Activated CD4-positive, CD25-positive, alpha-beta regulatory T cell treated with anti-CD3 and anti-CD28 coated beads, Interleukin-2, amount 50 U/mL, for 72 hours (primary cell): Measurements from ENCODE around the gene STARD10.

Source experiments
- DNase-seq: peaks from one replicate; pipeline ENCODE4 v3.0.0; 2021

STARD10 gene

DNA sequence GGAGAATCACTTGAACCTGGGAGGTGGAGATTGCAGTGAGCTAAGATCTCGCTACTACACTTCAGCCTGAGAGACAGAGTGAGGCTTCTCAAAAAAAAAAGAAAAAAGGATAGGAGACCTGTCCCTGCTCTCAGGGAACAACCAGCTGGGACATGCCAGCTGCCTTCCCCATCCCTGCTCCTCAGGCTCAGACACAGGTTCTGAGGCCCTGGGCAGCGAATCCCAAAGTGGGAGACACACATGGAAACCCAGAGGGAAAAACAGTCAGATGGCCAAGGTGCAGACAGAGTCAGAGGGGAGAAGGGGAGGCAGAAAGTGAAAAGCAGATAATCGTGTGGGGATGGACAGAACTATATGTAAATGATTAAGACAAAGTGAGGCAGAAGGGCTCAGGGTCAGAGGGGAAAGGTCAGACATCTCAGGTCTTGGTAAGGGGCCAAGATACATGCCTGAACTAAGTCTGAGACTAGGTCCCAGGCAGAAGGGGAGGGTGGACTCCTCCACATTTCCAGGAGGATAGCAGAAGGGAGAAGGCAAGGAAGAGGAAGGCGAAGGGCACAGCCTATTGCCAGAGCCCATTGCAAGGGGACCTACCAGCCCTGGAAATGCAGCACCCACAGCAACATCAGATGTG lies 14.2 kb downstream of the STARD10 start:
- no peak for DNase-seq

DNA sequence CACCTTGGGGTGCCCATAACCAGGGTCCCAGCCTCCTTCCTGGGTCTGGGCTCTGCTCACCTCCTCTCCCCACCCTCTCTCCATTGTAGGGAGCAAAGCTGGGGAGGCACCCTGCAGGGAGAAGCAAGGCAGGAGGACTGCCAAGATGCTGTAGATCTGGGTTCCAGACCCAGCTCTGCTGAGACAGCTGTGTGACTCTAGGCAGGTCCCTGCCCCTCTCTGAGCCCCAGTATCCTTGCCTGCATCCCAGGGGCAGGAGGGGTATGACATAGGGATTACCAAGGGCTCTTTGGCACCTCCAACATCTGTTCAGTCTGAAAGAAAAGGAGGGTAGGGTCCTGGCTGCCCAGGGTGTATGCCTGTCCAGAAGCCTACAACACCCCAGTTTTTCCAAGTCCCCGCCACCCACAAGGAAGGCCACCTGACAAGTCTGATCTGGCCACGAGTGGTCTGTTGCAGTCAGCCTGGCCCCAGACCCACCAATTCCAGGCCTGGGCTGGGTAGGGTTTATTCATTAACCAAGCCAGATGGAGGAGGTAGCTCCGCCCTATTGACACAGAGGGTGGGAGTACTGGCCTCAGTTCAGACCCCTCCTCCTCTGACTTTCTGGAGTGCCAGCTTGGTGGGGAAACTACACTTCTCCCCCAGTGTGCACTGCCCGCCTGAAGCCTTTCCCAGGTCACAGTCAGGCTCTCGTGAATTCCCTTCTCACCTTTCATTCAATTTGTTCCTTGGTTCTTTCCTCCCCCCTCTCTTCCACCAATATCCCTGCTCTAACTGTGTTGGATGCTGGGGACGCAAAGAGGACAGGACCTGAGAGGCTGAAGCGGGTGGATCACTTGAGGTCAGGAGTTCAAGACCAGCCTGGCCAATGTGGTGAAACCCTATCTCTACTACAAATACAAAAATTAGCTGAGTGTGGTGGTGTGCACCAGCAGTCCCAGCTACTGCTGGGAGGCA lies 15.0 kb downstream of the STARD10 start:
- no peak for DNase-seq

DNA sequence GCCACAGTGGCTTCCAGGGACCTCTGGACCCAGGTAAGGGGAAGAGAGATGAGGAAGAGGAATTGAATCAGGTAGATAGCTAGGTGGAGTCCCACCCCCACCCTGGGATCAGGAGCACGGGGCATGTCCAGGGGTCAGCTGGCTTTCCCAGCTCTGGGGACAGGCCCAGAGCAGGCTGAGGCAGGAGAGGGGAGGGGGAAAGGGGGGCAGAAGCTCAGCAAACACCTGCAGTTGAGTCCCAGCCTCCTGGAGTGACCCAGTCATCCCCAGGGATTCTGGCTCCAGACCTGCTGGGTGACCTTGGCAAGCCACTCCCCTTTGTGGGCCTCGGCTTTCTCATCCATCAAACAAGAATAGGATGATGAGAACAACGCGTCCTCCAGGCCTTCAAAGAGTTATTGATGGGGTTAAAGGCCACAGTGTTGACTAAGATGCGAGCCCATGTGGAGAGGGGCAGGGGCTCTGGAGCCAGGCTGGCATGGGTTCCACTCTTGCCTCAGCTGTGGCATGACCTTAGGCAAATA lies 16.0 kb downstream of the STARD10 start:
- no peak for DNase-seq

DNA sequence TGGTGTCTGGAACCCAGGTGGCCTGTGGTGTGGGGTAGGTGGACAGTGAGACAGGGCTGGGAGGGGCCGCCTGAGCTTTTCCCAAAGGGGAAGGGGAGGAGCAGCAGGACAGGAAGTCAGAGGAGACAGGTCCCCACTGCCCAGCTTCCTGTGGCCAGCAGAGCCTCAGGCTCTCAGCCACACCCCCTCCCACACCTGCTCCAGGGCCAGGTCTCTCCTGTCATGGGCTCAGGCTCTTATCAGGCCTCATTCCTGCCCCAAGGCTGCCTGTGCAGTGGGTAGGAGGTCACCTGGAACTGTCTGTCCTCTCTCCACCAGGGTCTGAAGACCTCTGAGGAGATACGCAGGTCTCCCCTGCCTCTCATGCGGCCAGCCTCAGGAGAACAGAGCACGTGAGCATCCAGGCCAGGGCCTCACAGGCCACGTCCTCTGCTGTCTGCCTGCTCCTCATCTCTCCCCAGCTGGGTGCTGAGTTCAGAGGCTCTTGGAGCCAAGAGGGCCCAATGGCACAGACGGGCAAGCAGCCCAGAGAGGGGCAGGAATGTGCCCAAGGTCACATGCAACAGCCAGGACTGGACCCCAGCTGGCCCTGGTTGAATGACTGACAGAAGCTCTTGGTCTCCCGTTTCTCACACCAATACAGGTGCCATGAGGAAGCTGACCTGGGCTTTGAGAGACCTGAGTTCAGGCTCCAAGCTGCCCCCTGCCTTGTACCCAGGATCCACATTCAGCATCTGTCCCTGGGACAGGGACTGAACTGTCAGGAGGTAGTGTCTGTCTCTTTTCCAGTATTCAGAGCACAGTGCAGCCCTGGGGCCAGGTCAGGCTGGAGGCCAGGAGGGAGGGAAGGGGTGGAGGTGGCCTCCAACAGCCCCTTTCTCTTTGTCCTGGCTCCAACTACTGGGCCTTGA lies 16.7 kb downstream of the STARD10 start:
- no peak for DNase-seq

DNA sequence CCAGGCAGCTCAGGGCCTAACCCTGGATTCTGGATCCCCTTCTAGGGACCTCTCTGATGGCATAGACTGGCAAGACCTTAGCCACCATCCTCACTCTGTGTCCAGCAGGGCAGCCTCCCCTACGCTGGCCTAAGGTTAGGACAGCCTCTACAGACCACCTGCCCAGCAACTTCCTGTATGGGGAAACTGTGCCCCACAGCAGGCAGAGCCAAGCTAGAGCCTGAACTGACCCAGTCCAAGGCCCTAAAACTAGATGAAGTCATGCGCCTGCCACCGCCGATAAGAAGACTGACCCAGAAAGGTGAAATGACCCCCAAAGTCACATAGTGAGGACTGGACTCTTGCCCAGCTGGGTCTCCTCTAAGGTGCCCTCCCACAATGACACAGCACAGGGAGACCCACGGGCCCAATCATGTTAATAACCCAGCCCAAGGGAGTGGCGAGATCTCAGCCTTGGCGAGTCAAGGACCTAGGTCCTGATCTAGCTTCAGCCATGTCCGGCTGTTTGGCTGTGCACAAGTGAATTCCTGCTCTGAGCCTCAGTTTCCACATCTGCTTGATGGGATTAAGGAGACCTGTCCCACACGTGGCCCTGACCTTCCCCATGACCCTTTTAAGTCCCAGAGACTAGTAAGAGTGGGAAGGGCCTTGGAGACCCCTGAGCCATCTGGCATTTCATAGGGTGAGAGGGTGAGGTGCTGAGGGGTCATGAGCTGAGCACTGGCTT lies 17.6 kb downstream of the STARD10 start:
- DNase-seq, result no peak

DNA sequence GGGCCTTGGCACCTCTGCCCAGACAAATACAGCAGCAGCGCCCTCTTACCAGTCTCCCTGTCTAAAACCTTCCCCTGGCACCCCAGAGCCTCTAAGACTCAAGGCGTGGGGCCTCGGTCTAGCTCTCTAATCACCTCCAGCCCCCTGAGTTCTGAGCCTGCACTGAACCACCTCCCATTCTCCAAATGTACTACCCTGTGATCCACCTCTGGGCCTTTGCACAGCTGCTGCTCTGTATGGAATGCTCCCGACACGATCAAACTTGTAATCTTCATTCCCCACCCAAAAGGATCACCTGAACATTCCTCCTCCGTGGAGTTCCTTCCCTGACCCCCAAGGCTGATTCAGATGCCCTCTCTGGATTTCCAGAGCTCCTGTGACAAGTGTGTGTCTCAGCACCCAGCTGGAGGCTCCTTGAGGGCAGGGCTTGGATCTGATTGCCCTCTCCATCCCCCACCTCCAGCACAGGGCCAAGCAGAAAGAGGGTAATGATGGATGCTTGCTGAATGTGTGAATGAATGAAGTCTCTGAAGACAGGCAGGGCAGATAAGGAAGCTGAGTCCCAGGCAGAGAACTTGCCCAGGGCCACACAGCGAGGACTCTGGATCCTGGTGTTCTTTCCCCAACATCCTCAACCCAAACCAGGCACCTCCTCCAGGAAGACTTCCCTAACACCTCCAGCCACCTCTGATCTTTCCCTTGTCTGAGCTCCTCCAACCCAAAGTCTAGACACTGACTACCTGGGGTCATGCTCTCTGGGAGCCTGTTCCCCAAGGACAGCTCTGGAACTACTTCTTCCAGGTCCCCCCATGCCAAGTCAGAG lies 18.3 kb downstream of the STARD10 start:
- DNase-seq, result no peak

DNA sequence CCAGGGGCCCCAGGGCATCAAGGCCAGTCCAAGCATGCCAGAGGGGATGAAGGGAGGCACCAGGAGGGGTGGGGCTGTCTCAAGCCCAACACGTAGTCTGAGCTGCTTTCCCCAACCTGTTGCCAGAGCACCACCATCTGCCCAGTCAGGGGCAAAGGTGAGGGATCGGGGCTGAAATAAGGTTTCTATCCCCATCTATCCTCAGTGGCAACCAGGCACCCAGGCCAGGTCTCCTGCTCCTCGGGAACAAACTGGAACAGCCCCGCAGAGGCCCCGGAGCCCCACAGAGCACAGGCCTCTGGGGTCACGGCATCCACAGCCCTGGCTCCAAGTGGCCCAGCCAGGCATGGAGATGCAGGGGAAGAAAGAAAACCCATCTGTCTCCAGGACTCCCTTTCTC lies 19.3 kb downstream of the STARD10 start:
- no peak for DNase-seq

DNA sequence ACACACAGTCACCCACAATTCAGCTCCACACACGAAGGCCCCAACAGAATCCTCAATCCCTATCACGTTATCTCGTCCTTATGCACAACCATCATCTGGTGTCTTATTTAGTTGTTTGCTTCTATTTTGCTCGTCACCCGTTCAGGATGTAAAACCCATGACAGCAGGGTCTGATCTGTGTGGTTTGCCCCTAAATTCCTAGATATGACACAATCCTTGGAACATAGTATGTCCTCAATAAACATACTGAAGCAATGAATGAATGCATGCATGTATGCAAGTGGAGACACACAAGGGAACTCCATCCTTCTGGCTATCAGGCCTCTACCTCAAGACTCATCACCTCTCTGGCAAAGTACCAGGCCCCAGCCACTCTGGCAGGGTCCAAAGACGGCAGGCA lies 20.2 kb downstream of the STARD10 start:
- no peak for DNase-seq

DNA sequence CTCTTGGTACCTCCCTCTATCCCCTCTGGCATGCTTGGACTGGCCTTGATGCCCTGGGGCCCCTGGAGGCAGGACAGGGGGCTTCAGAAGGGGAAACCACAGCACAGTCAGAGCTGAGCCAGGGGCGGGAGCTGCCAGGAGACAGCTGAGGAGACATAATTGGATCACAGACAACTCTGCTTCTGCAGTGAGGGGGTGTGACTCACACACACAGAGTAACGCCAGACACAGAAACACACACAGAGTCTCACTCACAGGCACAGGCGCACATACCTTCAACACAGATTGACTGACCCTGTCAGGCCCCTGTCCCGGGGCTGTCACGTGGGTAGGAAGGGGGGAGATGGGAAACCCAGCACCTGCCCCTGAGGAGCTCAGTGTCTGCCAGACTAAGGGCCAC lies 20.6 kb downstream of the STARD10 start:
- no peak for DNase-seq

DNA sequence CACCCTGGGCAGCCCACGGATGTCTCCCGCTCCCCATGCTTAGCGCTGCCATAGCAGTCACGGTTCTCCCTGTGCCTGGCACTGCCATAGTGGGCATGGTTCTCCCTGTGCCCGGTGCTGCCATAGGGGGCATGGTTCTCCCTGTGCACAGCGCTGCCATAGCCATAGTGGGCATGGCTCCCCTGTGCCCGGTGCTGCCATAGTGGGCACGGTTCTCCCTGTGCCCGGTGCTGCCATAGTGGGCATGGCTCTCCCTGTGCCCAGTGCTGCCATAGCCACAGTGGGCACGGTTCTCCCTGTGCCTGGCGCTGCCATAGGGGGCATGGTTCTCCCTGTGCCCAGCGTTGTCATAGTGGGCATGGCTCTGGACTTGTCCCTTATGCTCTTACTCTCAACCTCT lies 21.8 kb downstream of the STARD10 start:
- no peak for DNase-seq

DNA sequence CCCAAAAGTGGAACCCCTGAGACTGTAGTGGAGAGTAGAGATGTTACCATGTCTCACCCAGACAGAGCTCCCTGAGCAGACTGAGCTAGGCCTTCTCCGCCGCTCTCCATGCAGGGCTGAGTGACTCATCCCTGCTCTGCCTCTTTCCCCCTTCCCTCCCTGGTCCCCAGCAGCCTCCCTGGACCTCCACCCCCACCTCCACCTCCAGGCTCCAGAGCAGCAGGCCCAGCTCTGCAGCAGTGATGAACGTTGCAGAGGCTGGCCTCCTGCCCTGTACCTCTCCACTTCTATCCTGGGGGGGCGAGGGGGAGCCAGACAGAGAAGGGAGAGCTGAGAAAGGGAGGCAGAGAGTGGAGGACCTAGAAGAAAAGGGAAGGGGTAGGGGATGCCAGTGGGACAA lies 22.3 kb downstream of the STARD10 start:
- DNase-seq, result no peak

DNA sequence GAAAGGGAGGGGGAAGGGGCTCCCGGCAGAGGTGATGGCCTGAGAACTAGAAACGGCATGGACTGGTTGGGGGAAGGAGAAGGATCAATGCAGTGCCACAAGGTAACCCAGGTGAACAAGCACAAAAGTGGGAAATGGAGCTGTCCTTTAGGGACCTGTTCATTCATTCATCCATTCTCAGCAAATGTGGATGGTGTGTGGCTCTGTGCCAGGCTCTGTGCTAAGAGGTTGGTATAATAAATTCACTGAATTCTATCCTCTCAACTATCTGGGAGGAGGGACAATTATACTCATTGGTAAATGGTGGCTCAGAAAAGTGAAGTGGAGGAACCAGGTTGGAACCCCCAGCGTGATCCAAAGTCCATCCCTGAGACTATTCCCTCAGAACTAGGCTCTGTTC lies 23.0 kb downstream of the STARD10 start:
- no peak for DNase-seq

DNA sequence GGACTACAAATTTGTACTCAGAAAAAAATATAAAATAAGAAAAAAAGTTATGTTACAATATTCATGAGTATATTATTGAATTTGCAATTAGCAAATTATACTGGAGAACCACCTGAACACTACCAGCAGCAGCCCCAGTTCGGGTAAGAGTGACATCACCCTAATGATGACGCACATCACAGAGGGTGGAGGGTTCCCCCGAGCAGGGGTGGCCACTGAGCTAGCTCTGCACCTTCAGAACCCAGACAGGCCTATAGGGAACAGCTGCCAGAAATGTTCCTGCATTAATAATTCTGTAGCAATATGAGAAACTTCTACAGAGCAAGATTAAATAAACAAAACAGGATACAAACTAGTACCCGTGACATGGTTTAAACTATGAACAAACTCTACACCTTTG lies 24.2 kb downstream of the STARD10 start:
- no peak for DNase-seq

DNA sequence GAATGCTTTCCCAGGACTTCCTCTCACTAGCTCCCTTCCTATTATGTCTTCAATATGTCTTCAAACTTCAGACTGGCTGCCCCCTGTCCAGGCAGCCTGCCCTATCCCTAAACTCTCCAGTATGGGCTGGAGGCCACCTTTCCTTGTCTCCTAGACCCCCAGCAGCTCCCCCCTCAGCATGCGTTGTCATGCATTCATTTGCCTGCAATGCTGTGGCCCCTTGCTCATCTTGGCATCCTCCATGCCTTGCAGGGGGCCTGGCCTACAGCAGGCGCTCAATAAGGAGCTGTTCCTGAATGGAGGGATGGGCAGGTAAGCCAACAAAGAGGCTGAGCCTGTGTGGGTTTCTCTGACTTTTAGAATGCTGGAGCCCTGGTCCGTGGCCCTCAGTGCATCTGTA lies 25.3 kb downstream of the STARD10 start:
- no peak for DNase-seq

DNA sequence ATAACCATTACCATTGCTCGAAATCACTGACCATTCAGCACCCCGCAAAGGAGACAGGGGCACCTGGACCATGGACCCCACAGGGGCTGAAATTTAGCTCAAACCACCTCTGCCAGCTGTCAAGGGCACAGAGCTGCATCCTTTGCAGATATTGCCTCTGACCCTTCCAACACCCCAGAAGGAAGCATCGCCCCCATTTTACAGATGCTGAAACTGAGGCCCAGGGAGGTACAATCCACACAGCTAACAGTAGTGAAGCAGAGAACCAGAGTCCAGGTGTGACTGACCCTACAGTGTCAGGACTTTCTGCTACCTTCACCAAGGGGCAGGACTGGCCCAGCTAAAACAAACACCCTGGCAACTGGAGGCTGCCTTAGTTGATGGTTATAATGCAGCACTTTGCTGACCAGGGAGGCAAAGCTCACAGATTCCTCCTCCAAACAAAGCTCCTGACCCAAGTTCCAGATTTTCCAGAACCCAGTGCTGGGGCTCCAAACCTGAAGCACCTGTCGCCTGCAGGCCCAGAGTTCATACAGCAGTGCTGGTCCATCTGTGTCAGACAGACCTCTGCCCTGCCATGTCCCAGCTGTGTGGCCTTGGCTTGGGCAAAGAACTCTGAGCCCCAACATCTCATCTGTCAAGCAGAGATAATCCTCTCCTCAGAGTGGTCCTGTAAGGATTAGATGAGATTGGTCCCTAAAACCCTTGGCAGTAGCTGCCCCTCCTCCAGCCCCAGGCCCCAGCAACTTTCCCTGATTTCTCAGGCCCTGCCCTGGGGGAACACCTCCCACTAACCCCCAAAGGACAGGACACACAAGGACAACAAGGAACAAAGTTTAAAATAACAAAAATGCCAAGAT lies 26.4 kb downstream of the STARD10 start:
- no peak for DNase-seq

DNA sequence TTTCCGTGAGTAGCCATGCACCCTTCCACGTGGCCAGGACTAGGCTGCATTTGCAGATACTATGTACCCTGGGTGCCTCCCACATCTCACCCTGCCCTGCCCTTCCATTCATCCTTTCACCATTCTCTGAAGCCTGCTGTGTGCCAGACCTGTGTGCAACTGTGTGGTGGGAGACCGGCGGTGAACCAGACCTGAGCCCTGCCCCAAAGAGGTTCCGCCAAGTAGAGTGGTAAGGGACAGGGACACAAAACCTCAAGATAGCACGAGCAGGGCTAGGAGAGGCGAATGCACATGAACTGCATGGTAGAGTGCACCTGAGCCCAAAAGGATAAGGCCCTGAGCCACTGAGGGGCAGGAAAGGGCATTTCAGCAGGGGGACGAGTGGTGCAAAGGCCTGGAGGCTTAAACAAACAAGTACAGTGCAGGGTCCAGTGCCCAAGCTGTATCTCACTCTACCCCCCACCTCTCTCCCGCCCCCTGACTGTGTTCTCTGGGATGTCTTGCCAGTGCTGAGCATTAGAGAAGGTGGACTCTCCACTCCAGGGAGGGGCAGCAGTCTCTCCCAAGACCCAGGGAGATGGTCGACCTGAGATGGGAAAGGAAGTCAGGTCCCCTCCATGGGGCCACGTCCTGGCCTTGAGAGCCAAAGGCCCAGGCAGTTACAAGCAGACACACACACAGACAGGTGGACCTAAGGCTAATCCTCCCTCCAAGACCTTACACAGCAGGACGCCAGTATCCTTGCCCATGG lies 27.5 kb downstream of the STARD10 start:
- DNase-seq, result no peak

DNA sequence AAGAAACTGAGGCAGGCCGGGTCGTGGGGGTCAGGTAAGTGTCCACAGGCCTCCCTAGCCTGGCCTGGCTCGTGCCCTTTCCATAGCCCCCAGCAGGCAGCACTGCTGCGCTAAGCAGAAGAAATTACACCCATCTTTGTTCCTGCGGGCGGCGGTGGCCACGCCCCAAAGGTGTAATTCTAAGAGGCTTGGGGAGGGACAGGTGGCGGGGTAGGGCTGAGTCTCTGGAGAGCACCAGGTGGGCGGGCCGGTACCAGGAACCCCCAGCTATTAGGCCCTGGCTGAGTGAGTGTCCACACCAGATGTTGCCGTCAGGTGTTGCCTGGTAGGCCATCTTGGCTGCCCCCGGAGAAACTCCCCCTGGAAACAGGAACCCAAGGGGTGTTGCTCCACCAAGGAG lies 29.3 kb downstream of the STARD10 start:
- no peak for DNase-seq

DNA sequence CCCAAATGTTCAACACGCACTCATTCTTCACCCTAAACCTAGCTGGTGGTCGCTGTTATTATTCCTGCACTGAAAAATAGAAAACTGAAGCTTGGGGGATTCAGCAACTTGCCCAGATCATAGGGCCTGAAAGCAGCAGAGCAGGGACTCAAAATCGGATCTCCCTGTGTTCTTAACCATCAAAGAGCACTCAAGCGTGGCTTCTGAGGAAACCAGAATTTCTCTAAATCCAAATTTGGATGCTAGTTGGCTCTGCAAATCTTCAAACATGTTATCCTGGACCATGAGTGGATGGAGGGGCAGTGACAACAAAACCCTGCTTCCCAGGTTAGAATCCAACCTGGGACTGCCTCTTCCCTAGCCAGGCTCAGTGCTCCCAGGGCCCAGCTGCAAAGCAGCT lies 30.0 kb downstream of the STARD10 start:
- no peak for DNase-seq

DNA sequence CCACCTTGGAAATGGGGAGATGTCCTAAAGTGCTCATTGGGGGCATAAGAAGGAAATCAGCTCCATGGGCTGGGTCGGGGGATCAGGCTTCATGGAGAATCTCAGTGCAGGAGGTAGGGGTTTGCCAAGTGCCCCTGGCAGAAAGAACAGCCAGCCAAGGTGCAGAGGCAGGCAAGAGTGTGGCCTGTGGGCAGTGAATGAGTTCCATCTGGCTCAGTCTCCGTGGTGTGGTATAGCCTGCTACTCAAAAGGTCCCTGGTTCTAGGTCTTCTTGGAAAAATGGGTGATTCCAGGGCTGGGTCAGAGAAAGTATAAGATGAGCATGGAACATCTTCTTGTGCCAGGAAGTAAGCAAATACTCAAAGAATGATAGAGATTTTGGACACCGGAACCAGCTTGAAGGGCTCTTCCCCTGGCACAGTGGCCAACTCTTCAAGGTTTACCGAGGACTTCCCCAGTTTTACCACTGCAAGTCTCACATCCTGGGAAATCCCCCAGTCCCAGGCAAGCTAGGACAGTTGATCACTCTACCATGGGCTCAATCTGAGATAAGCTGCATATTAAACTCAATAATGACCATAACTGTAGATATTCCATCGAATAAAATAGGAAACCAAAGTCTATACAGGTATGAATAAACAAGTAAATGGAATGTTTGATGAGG lies 31.1 kb downstream of the STARD10 start:
- no peak for DNase-seq
